Measurements from ENCODE around the gene TCF19.

DNA sequence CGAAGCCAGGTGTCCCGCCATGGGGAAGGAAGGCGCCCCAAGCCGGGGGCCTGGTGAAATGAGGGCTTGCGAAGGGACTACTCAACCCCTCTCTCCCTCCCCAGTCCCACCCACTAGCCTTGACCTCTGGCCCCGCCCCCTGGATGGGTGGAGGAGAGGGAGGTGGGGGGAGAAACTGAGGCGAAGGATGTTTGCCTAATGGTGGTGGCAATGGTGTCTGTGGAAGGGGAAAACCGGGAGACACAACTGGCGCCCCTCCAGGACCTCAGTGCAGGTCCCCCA lies 12.2 kb downstream of the TCF19 start, which contains the start of gene POU5F1:
- no peak for TF ChIP-seq GATA2 (IDR thresholded peaks at IDR 0.05; ENCODE audit: low read depth, low read length)
- no peak for TF ChIP-seq GATA3 (IDR thresholded peaks at IDR 0.05; ENCODE audit: low read depth, low read length)
